ENCODE measurements around the gene VPS33A. TPM values are rescaled to one million over a fixed set of nuclear protein-coding genes. Genes with fewer than 3 reads are reported as not detected.

Gene VPS33A
- total RNA-seq, 3 donors from 2014 or later (not counting 1 experiment from before 2014, with no cell fraction given) = 19.2 to 26.3 (median 24.1) TPM

- Histone ChIP-seq H3K36me3 (ENCODE audit: control insufficient read depth, insufficient read depth, low read length) (peaks cover 58% of the 10 kb centered on the region), H3K4me1 (ENCODE audit: control insufficient read depth, insufficient read depth, low read length) (no peaks in the 10 kb centered on the region), H3K9me3 (ENCODE audit: control insufficient read depth, insufficient read depth, low read length) (no peaks in the 10 kb centered on the region), H3K27ac (ENCODE audit: low read length) (no peak overlapping the region), H3K27me3 (ENCODE audit: control insufficient read depth, insufficient read depth, low read length) (no peaks in the 10 kb centered on the region), H3K4me3 (ENCODE audit: low read length) (no peak overlapping the region)
- DNase-seq (no peak), ATAC-seq (no peak)
- Mint-ChIP-seq H3K27me3 (ENCODE audit: low read depth in 2 of 2) (no peaks in the 10 kb centered on the region), H3K27ac (no peak overlapping the region), H3K36me3 (peaks cover 14% of the 10 kb centered on the region), H3K4me1 (no peaks in the 10 kb centered on the region), H3K4me3 (no peak overlapping the region), H3K9me3 (no peaks in the 10 kb centered on the region)
- TF ChIP-seq, protein P1, sequence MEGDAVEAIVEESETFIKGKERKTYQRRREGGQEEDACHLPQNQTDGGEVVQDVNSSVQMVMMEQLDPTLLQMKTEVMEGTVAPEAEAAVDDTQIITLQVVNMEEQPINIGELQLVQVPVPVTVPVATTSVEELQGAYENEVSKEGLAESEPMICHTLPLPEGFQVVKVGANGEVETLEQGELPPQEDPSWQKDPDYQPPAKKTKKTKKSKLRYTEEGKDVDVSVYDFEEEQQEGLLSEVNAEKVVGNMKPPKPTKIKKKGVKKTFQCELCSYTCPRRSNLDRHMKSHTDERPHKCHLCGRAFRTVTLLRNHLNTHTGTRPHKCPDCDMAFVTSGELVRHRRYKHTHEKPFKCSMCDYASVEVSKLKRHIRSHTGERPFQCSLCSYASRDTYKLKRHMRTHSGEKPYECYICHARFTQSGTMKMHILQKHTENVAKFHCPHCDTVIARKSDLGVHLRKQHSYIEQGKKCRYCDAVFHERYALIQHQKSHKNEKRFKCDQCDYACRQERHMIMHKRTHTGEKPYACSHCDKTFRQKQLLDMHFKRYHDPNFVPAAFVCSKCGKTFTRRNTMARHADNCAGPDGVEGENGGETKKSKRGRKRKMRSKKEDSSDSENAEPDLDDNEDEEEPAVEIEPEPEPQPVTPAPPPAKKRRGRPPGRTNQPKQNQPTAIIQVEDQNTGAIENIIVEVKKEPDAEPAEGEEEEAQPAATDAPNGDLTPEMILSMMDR (IDR thresholded peaks at IDR 0.05) = no peak
- intact Hi-C loops (cut with micrococcal nuclease) = no loop called here
- WGBS (ENCODE audit: insufficient coverage) = 82% methylated on average over 7 of the region's 7 CpGs
Measured at GRCh38 chr12:122235741-122236140, 30.6 kb downstream of the VPS33A start.

DNA sequence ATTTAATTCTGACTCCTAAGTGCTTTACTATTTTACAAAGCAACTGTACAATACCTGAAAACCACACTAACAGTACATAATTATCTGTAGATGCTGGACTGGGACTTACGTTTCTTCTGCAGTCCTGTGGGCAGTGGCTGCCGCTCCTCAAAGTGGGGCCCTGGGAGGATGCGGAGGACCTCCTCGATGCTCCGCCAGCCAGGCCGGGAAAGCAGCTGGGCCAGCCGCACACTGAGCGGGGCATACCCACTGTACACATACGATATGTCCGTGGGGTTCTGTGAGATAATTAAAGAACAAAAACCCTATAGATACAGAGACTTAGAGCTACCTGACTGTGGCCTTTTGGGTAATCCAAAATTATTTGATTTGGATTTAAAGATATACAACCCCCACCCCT, 33.6 kb downstream of the VPS33A start:
- Mint-ChIP-seq H3K36me3 (peaks cover 14% of the 10 kb centered on the region), H3K9me3 (no peaks in the 10 kb centered on the region), H3K4me1 (peaks cover 7 to 8% of the 10 kb centered on the region in 2 donors), H3K27me3 (ENCODE audit: low read depth in 2 of 2) (no peaks in the 10 kb centered on the region), H3K27ac (no peak overlapping the region), H3K4me3 (no peak overlapping the region)
- intact Hi-C loops (cut with micrococcal nuclease) = no loop called here
- peaks cover 59% of the 10 kb centered on the region for H3K36me3 ChIP-seq (ENCODE audit: control insufficient read depth, insufficient read depth, low read length)
- DNase-seq (no peak), ATAC-seq (no peak)
- H3K4me3 ChIP-seq (ENCODE audit: low read length) = no peak overlapping the region
- no peak overlapping the region for H3K27ac ChIP-seq (ENCODE audit: low read length)
- H3K9me3 ChIP-seq (ENCODE audit: control insufficient read depth, insufficient read depth, low read length) = no peaks in the 10 kb centered on the region
- TF ChIP-seq, protein P1 (IDR thresholded peaks at IDR 0.05) = no peak
- WGBS (ENCODE audit: insufficient coverage) = 96% methylated on average over 6 of the region's 10 CpGs
- H3K4me1 ChIP-seq (ENCODE audit: control insufficient read depth, insufficient read depth, low read length) = peaks cover 6% of the 10 kb centered on the region
- no peaks in the 10 kb centered on the region for H3K27me3 ChIP-seq (ENCODE audit: control insufficient read depth, insufficient read depth, low read length)

- peaks cover 14% of the 10 kb centered on the region for H3K36me3 Mint-ChIP-seq
- DNase-seq = no peak
- intact Hi-C loops (cut with micrococcal nuclease) = no loop called here
Measured at GRCh38 chr12:122230798-122231197, 35.5 kb downstream of the VPS33A start.

More at GRCh38 chr12:122230798-122231197, 35.5 kb downstream of the VPS33A start:
- H3K36me3 ChIP-seq (ENCODE audit: control insufficient read depth, insufficient read depth, low read length) = peaks cover 48% of the 10 kb centered on the region
- ATAC-seq = no peak
- 74% methylated on average over 6 of the region's 6 CpGs for WGBS (ENCODE audit: insufficient coverage)
- H3K27ac ChIP-seq (ENCODE audit: low read length) = no peak overlapping the region
- no peaks in the 10 kb centered on the region for H3K27me3 Mint-ChIP-seq (ENCODE audit: low read depth in 2 of 2)
- TF ChIP-seq, protein P1 (IDR thresholded peaks at IDR 0.05) = no peak
- H3K4me1 Mint-ChIP-seq = peaks cover 18 to 22% of the 10 kb centered on the region in 2 donors
- H3K27me3 ChIP-seq (ENCODE audit: control insufficient read depth, insufficient read depth, low read length) = no peaks in the 10 kb centered on the region
- H3K9me3 Mint-ChIP-seq = no peaks in the 10 kb centered on the region
- H3K9me3 ChIP-seq (ENCODE audit: control insufficient read depth, insufficient read depth, low read length) = no peaks in the 10 kb centered on the region
- H3K27ac Mint-ChIP-seq = no peak overlapping the region
- no peak overlapping the region for H3K4me3 ChIP-seq (ENCODE audit: low read length)
- H3K4me1 ChIP-seq (ENCODE audit: control insufficient read depth, insufficient read depth, low read length) = peaks cover 20% of the 10 kb centered on the region
- no peak overlapping the region for H3K4me3 Mint-ChIP-seq

All from natural killer cell (primary cell).